SU-DHL-6 (cell line): Measurements from ENCODE around the gene PDGFC.

Experiments
- H2AFZ ChIP-seq: fragments of 200-600 bp; sonication (generic); 2 replicates; pipeline ENCODE4 v1.6.1; 2014; ENCODE audit warnings: low read depth, mild to moderate bottlenecking, moderate library complexity, mixed read lengths, antibody characterized with exemption, low read length; ENCODE audit not compliant: severe bottlenecking
- H3F3A ChIP-seq: fragments of 200-600 bp; shearing (Covaris generic); 2 replicates; pipeline ENCODE4 v1.6.0; 2016; ENCODE audit warnings: antibody characterized with exemption, mild to moderate bottlenecking; ENCODE audit not compliant: insufficient read depth
- H3K27ac ChIP-seq: fragments of 200-600 bp; sonication (generic); 2 replicates; pipeline ENCODE4 v1.5.1; 2016; ENCODE audit warnings: low read depth, mild to moderate bottlenecking, low read length, moderate library complexity, mixed read lengths
- H3K27me3 ChIP-seq: fragments of 200-600 bp; sonication (generic), shearing (Covaris generic); 2 replicates; pipeline ENCODE4 v1.6.0; 2014; ENCODE audit warnings: mild to moderate bottlenecking, low read length
- H3K36me3 ChIP-seq: fragments of 200-600 bp; sonication (generic); 2 replicates; pipeline ENCODE4 v1.6.1; 2014; ENCODE audit warnings: mild to moderate bottlenecking, low read length, mixed read lengths
- H3K4me2 ChIP-seq: fragments of 300-600, 200-600 bp; shearing (Covaris generic), sonication (generic); 2 replicates; pipeline ENCODE4 v1.6.0; 2014; ENCODE audit warnings: low read length, low read depth, mild to moderate bottlenecking; ENCODE audit not compliant: poor library complexity, severe bottlenecking
- H3K4me3 ChIP-seq: fragments of 200-600 bp; sonication (generic); 2 replicates; pipeline ENCODE4 v1.5.1; 2014; ENCODE audit warnings: antibody characterized with exemption, low read length, mild to moderate bottlenecking, mixed read lengths; ENCODE audit not compliant: insufficient read depth, poor library complexity, severe bottlenecking
- H3K79me2 ChIP-seq: fragments of 200-600 bp; sonication (generic); 2 replicates; pipeline ENCODE4 v1.6.1; 2014; ENCODE audit warnings: mild to moderate bottlenecking, low read length, moderate library complexity; ENCODE audit not compliant: insufficient read depth
- H3K9ac ChIP-seq: fragments of 200-600 bp; sonication (generic); 2 replicates; pipeline ENCODE4 v1.7.0; 2014; ENCODE audit warnings: mild to moderate bottlenecking, low read length
- H3K9me2 ChIP-seq: fragments of 200-600 bp; sonication (generic); replicated peaks from 2 replicates; pipeline ENCODE4 v1.6.1; 2014; ENCODE audit warnings: low read length; ENCODE audit not compliant: insufficient read depth
- H3K9me3 ChIP-seq: fragments of 200-600 bp; sonication (generic); 2 replicates; pipeline ENCODE4 v1.6.1; 2014; ENCODE audit warnings: low read length, mixed read lengths; ENCODE audit not compliant: insufficient read depth
- H4K20me1 ChIP-seq: fragments of 200-600 bp; sonication (generic); 2 replicates; pipeline ENCODE4 v1.6.1; 2014; ENCODE audit warnings: low read depth, mild to moderate bottlenecking, antibody characterized with exemption, low read length, moderate library complexity, mixed read lengths
- CTCF ChIP-seq: fragments of 200-600 bp; sonication (generic); IDR thresholded peaks from one replicate; pipeline ENCODE4 v1.5.1; 2017; ENCODE audit warnings: antibody characterized with exemption, mild to moderate bottlenecking, low read length, moderate library complexity; ENCODE audit not compliant: insufficient read depth, poor library complexity, severe bottlenecking
- EZH2phosphoT487 ChIP-seq: fragments of 200-600 bp; sonication (generic), shearing (Covaris generic); conservative IDR thresholded peaks from 2 replicates; pipeline ENCODE4 v1.6.1; 2018; ENCODE audit warnings: mild to moderate bottlenecking, antibody characterized with exemption, low read length, moderate library complexity, mixed read lengths

Gene PDGFC, protein sequence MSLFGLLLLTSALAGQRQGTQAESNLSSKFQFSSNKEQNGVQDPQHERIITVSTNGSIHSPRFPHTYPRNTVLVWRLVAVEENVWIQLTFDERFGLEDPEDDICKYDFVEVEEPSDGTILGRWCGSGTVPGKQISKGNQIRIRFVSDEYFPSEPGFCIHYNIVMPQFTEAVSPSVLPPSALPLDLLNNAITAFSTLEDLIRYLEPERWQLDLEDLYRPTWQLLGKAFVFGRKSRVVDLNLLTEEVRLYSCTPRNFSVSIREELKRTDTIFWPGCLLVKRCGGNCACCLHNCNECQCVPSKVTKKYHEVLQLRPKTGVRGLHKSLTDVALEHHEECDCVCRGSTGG

DNA sequence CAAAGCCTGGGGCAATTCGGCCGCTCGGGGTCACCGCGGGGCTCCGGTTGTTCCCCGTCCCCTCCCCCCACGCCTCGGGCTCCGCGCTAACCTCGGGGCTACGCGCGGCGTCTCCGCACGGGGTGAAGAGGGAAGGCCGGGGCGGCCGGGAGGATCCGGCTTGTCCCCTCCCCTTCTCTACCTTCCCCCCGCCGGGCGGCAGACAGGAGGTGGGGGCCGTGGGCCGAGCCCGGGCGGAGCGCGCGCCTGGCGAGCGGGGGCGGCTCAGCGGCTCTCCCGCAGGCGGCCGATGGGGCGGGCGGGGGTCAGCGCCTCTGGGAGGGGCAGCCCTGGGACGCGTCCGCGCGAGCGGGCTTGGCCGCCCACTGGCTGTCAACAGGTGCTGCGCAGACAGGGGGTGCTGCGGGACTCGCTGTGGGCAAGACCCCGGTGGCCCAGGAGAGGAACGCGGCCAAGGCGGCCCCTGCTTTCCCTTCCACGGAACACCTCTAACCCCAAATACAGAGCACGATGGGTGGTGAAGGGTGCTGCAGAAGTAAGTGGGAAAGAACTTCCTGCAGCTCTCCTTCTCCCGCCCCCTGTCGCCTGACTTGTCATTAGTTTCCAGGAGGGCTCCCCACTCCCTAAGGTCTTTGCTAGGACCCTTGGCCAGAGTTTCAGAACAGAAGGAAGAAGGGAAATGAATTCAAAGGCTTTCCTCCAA, at the start of gene PDGFC:
TSS of gene PDGFC (minus strand) at position 124 of the 703 bp plus-strand sequence. CDS start 896 bp downstream, outside the sequence.
- Histone ChIP-seq H3K36me3 (no peaks in the 10 kb centered on the region), H3K27ac (no peak within 1 kb of the TSS), H3K4me2 (no peak within 1 kb of the TSS)

GRCh38 chr4:157020882-157021281, 49.3 kb upstream of the PDGFC start:
- H3F3A ChIP-seq, result no peaks in the 10 kb centered on the region
- no peaks in the 10 kb centered on the region for H3K27me3 ChIP-seq
- H3K4me2 ChIP-seq, result no peak overlapping the region
- H3K27ac ChIP-seq, result no peak overlapping the region
- no peaks in the 10 kb centered on the region for H4K20me1 ChIP-seq
- no peak overlapping the region for H3K4me3 ChIP-seq
- H3K79me2 ChIP-seq, result no peaks in the 10 kb centered on the region
- no peak for TF ChIP-seq CTCF
- TF ChIP-seq EZH2phosphoT487, result no peak
- H3K9ac ChIP-seq, result no peak overlapping the region
- H2AFZ ChIP-seq, result no peak overlapping the region
- no peaks in the 10 kb centered on the region for H3K36me3 ChIP-seq
- no peaks in the 10 kb centered on the region for H3K9me3 ChIP-seq
- H3K9me2 ChIP-seq, result no peaks in the 10 kb centered on the region

More for the DNA sequence above, at the start of gene PDGFC:
- Histone ChIP-seq H3K9me3 (no peaks in the 10 kb centered on the region), H3K79me2 (no peaks in the 10 kb centered on the region), H2AFZ (no peak within 1 kb of the TSS), H3F3A (no peaks in the 10 kb centered on the region), H3K27me3 (no peaks in the 10 kb centered on the region), H3K9me2 (no peaks in the 10 kb centered on the region), H3K4me3 (no peak within 1 kb of the TSS), H4K20me1 (no peaks in the 10 kb centered on the region), H3K9ac (no peak within 1 kb of the TSS)
- no peak for TF ChIP-seq CTCF
- TF ChIP-seq EZH2phosphoT487, result no peak

DNA sequence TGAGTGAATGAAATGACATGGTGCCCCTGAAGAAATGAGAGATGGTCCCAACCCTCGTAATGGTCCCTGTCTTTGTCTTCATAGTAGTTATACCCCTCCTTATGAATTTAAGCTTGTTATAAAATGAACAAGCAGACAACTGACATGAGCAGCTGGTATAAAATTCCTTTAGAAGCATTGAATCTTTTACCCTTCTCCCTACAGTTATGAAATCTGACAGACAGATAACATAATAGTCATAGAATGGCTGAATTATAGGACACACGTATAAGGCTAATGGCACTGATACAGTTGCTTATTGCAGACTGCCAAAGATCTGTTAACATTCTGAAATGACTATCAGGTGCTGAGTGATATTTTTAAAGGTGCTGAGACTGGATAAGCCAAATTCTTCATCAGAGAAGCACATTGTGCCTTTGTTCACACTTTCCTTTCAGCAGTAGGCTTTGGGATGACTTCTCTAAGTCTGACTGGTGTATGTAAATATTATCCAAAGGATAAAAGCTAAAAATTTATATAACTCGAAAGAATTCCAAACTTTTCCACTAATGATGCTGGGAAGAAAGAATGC, 47.4 kb upstream of the PDGFC start:
- Histone ChIP-seq H3K79me2 (no peaks in the 10 kb centered on the region), H3K4me3 (no peak overlapping the region), H3K9me3 (no peaks in the 10 kb centered on the region), H3K27me3 (no peaks in the 10 kb centered on the region), H3K36me3 (no peaks in the 10 kb centered on the region), H3K9me2 (no peaks in the 10 kb centered on the region), H3F3A (no peaks in the 10 kb centered on the region), H3K27ac (no peak overlapping the region), H3K4me2 (no peak overlapping the region), H4K20me1 (no peaks in the 10 kb centered on the region), H2AFZ (no peak overlapping the region), H3K9ac (no peak overlapping the region)
- no peak for TF ChIP-seq CTCF
- no peak for TF ChIP-seq EZH2phosphoT487
